Spleen (tissue), 7 donors: ENCODE data around the gene ARHGAP45.

Source experiments
- POLR2A ChIP-seq, 3 donors: fragments of 450-650 bp; IDR thresholded peaks; one replicate each; pipeline ENCODE4 v1.5.1; 2017; ENCODE audit warnings: antibody characterized with exemption in 3 of 3, mild to moderate bottlenecking in 1 of 3
- TF ChIP-seq, protein P1 (sequence below), 11 experiments: fragments of 200-600 bp in 7 of 11; fragments of 450-650 bp in 4 of 11; sonication (generic) in 4 of 11; IDR thresholded peaks in 8 of 11; conservative IDR thresholded peaks in 3 of 11; 1 replicate in 7 of 11; 2 replicates in 4 of 11; pipeline versions ENCODE4 v1.4.0 to v1.8.0; 2016 to 2021; ENCODE audit warnings: antibody characterized with exemption in 11 of 11, inconsistent platforms in 4 of 11, mild to moderate bottlenecking in 1 of 11
- donor health status: DM: no; HTN: no; CAD: no; lungs with moderate emphysema.
- donor health status: DM: no; HTN: no; CAD: no.
- donor health status: DM: no; HTN: no; CAD: no.

DNA sequence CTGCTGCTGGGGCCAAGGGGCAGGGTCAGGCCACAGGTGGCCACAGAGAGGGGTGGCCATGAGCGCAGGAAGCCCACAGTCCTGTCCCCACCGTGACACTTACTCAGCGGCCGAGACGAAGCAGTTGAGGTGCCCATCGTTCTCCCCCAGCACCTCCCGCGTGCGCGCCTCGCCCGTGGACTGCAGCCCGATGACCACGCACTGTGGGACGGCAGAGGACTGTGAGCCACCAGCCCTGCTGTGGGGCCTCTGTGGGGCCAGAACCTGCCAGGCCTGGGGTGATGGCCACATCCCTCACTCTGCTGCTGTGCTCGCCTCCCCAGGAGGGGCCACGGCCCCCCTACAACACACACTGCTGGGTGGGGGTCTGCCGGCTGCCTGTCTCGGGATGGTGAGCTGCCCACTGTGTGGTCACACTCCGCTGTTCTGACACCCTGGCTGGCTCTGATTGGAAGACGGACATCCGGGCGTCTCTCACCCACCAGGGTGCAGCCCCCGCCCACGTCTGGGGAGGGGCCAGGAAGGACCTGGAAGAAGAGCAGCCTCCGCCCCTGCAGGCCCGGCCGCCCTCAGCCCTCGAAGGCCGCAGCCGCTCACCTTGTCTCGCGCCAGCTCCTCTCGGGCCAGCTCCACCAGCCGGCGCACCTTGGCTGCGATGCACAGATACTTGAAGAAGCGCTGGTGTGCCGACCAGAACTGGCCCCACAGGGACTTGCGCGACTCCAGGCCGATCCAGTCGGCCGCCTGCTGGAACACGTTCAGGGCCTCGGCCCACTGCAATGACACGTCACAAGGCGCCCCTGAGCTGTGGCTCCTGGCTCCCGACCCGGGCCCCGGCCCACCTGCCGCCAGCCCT is 50.0 kb downstream of the ARHGAP45 start:
- no peak for TF ChIP-seq POLR2A (IDR thresholded peaks at IDR 0.05)
- TF ChIP-seq, protein P1, sequence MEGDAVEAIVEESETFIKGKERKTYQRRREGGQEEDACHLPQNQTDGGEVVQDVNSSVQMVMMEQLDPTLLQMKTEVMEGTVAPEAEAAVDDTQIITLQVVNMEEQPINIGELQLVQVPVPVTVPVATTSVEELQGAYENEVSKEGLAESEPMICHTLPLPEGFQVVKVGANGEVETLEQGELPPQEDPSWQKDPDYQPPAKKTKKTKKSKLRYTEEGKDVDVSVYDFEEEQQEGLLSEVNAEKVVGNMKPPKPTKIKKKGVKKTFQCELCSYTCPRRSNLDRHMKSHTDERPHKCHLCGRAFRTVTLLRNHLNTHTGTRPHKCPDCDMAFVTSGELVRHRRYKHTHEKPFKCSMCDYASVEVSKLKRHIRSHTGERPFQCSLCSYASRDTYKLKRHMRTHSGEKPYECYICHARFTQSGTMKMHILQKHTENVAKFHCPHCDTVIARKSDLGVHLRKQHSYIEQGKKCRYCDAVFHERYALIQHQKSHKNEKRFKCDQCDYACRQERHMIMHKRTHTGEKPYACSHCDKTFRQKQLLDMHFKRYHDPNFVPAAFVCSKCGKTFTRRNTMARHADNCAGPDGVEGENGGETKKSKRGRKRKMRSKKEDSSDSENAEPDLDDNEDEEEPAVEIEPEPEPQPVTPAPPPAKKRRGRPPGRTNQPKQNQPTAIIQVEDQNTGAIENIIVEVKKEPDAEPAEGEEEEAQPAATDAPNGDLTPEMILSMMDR (IDR thresholded peaks at IDR 0.05 in 8 of 11, conservative IDR thresholded peaks at IDR 0.05 in 3 of 11) = no peak
